Right lobe of liver (tissue), 4 donors: ENCODE measurements around the gene EVI5.

Experiments
- CTCF ChIP-seq, 4 donors: fragments of 200-600 bp in 3 of 4; fragments of 450-650 bp in 1 of 4; IDR thresholded peaks; one replicate each; pipeline versions ENCODE4 v1.5.1 to v1.8.0; 2016 to 2022; ENCODE audit warnings: antibody characterized with exemption in 4 of 4, mild to moderate bottlenecking in 2 of 4
- POLR2A ChIP-seq: fragments of 450-650 bp; IDR thresholded peaks from one replicate; pipeline ENCODE4 v1.6.1; 2017; ENCODE audit warnings: antibody characterized with exemption, mild to moderate bottlenecking
- donor health status: DM: no; HTN: no; CAD: no.
- donor health status: DM: no; HTN: no; CAD: no.
- donor health status: DM: no; HTN: yes; CAD: no.

DNA sequence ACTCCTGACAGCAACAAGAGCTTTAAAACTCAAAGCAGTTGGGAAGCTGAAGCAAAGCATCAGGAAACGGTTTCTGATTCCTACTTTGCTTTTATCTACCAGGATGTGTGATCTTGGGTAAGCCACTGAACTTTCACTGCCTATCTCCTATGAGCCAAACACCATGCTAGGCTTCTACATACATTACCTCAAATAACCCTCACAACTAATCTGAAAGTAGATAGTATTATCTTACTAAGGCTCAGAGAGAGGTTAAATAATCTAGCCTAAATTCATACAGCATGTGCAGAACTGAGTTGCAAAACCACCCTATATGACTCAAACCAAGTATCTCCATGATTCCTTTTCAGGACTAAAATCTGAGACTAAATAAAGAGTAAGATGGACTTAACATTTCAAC, 83.8 kb downstream of the EVI5 start:
- TF ChIP-seq CTCF (IDR thresholded peaks at IDR 0.05): no peak
- no peak for TF ChIP-seq POLR2A
